ENCODE data around the gene XPO5.

XPO5 gene

DNA sequence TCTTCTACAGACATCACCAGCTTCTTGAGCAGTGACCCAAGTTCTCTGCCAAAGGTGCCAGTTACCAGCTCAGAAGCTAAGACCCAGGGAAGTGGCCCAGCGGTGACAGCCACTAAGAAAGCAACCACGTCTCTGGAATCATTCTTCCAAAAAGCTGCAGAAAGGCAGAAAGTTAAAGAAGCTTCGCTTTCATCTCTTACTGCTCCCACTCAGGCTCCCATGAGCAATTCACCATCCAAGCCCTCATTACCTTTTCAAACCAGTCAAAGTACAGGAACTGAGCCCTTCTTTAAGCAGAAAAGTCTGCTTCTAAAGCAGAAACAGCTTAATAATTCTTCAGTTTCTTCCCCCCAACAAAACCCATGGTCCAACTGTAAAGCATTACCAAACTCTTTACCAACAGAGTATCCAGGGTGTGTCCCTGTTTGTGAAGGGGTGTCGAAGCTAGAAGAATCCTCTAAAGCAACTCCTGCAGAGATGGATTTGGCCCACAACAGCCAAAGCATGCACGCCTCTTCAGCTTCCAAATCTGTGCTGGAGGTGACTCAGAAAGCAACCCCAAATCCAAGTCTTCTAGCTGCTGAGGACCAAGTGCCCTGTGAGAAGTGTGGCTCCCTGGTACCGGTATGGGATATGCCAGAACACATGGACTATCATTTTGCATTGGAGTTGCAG, 38.0 kb upstream of the XPO5 start:
- no peaks in the 10 kb centered on the region for H3K79me2 ChIP-seq (ENCODE audit: insufficient read depth, low read length)
- no peak overlapping the region for H3K4me2 ChIP-seq (ENCODE audit: insufficient read depth, low read length)
- TF ChIP-seq, protein P1, sequence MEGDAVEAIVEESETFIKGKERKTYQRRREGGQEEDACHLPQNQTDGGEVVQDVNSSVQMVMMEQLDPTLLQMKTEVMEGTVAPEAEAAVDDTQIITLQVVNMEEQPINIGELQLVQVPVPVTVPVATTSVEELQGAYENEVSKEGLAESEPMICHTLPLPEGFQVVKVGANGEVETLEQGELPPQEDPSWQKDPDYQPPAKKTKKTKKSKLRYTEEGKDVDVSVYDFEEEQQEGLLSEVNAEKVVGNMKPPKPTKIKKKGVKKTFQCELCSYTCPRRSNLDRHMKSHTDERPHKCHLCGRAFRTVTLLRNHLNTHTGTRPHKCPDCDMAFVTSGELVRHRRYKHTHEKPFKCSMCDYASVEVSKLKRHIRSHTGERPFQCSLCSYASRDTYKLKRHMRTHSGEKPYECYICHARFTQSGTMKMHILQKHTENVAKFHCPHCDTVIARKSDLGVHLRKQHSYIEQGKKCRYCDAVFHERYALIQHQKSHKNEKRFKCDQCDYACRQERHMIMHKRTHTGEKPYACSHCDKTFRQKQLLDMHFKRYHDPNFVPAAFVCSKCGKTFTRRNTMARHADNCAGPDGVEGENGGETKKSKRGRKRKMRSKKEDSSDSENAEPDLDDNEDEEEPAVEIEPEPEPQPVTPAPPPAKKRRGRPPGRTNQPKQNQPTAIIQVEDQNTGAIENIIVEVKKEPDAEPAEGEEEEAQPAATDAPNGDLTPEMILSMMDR (IDR thresholded peaks at IDR 0.05; ENCODE audit: borderline replicate concordance, extremely low read depth, low read length, poor library complexity, severe bottlenecking): no peak
- no peak for TF ChIP-seq EZH2 (IDR thresholded peaks at IDR 0.05; ENCODE audit: borderline replicate concordance, low read depth, low read length, severe bottlenecking)
- no peak overlapping the region for H3K27ac ChIP-seq (ENCODE audit: low read length)
- no peaks in the 10 kb centered on the region for H3K4me1 ChIP-seq (ENCODE audit: insufficient read depth, low read length)
- peaks cover 67% of the 10 kb centered on the region for H3K36me3 ChIP-seq (ENCODE audit: insufficient read depth, low read length)
- no peak overlapping the region for H2AFZ ChIP-seq (ENCODE audit: low read depth, low read length)
- H3K9me3 ChIP-seq (ENCODE audit: insufficient read depth, low read length, severe bottlenecking): no peaks in the 10 kb centered on the region
- no peak overlapping the region for H3K4me3 ChIP-seq (ENCODE audit: low read depth in 1 of 2, low read length in 2 of 2)
- H3K27me3 ChIP-seq (ENCODE audit: insufficient read depth, low read length, poor library complexity): no peaks in the 10 kb centered on the region
- H3K9ac ChIP-seq (ENCODE audit: low read depth, low read length): no peak overlapping the region
- no peaks in the 10 kb centered on the region for H4K20me1 ChIP-seq (ENCODE audit: insufficient read depth, low read length)
- no peak for DNase-seq
- ATAC-seq (ENCODE audit: insufficient read depth, low read depth): no peak

DNA sequence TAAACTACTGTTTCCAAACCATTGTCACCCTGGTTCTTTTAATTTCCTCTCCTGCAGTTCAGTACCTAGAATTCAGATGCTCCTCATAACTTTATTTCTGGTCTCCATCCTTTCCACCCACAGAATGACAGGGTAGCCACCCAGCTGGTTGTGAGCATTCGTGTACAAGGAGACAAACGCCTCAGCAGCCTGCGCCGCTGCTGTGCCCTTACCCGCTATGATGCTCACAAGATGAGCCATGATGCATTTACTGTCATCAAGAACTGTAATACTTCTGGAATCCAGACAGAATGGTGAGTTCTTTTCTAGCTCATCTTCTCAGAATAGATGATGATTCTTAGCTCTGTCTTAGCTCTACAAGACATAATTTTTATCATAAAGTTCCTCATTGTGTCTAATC, 34.6 kb upstream of the XPO5 start:
- Histone ChIP-seq H3K36me3 (ENCODE audit: insufficient read depth, low read length) (peaks cover 85% of the 10 kb centered on the region), H3K27me3 (ENCODE audit: insufficient read depth, low read length, poor library complexity) (no peaks in the 10 kb centered on the region), H3K4me1 (ENCODE audit: insufficient read depth, low read length) (no peaks in the 10 kb centered on the region), H3K9ac (ENCODE audit: low read depth, low read length) (no peak overlapping the region), H3K4me2 (ENCODE audit: insufficient read depth, low read length) (no peak overlapping the region), H3K4me3 (ENCODE audit: low read depth in 1 of 2, low read length in 2 of 2) (no peak overlapping the region), H3K9me3 (ENCODE audit: insufficient read depth, low read length, severe bottlenecking) (no peaks in the 10 kb centered on the region), H3K79me2 (ENCODE audit: insufficient read depth, low read length) (no peaks in the 10 kb centered on the region), H2AFZ (ENCODE audit: low read depth, low read length) (no peak overlapping the region), H4K20me1 (ENCODE audit: insufficient read depth, low read length) (no peaks in the 10 kb centered on the region), H3K27ac (ENCODE audit: low read length) (no peak overlapping the region)
- no peak for ATAC-seq (ENCODE audit: insufficient read depth, low read depth)
- no peak for TF ChIP-seq EZH2 (IDR thresholded peaks at IDR 0.05; ENCODE audit: borderline replicate concordance, low read depth, low read length, severe bottlenecking)
- TF ChIP-seq, protein P1 (IDR thresholded peaks at IDR 0.05; ENCODE audit: borderline replicate concordance, extremely low read depth, low read length, poor library complexity, severe bottlenecking): no peak
- DNase-seq: no peak

DNA sequence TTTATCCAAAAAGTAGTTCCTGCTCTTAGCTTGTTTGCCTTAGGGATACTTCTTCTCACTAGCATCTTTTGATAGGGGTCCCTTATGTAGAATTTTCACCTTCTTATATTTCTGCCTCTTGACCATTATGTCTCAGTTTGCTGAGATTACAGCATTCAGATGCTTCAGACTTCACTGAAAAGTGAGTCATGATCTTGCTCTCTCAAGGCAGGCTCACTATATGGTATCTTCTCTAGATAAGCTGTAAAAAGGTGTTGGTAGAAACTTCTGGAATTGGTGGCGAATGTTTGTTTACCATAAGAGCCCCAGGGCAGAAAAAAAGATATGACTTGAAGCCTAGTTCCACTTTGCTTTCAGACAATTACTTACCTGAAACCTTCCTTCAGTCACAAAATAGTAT, 33.6 kb upstream of the XPO5 start:
- Histone ChIP-seq H3K27me3 (ENCODE audit: insufficient read depth, low read length, poor library complexity) (no peaks in the 10 kb centered on the region), H4K20me1 (ENCODE audit: insufficient read depth, low read length) (no peaks in the 10 kb centered on the region), H3K9me3 (ENCODE audit: insufficient read depth, low read length, severe bottlenecking) (no peaks in the 10 kb centered on the region), H3K4me1 (ENCODE audit: insufficient read depth, low read length) (no peaks in the 10 kb centered on the region), H3K9ac (ENCODE audit: low read depth, low read length) (no peak overlapping the region), H3K79me2 (ENCODE audit: insufficient read depth, low read length) (no peaks in the 10 kb centered on the region), H3K36me3 (ENCODE audit: insufficient read depth, low read length) (peaks cover 87% of the 10 kb centered on the region), H3K4me3 (ENCODE audit: low read depth in 1 of 2, low read length in 2 of 2) (no peak overlapping the region), H2AFZ (ENCODE audit: low read depth, low read length) (no peak overlapping the region), H3K27ac (ENCODE audit: low read length) (no peak overlapping the region), H3K4me2 (ENCODE audit: insufficient read depth, low read length) (no peak overlapping the region)
- DNase-seq (no peak), ATAC-seq (ENCODE audit: insufficient read depth, low read depth) (no peak)
- no peak for TF ChIP-seq EZH2 (IDR thresholded peaks at IDR 0.05; ENCODE audit: borderline replicate concordance, low read depth, low read length, severe bottlenecking)
- TF ChIP-seq, protein P1 (IDR thresholded peaks at IDR 0.05; ENCODE audit: borderline replicate concordance, extremely low read depth, low read length, poor library complexity, severe bottlenecking): no peak
